Measurements from ENCODE around the gene OXSR1.
A peak's percentile ranks its signal among the peaks of the same experiment; 100 is the strongest.
"Not testable (repeated sequence)": the region's sequence is repeated elsewhere in the genome, so short reads cannot be mapped to it uniquely, and the experiment has no call there.

Gene OXSR1

DNA sequence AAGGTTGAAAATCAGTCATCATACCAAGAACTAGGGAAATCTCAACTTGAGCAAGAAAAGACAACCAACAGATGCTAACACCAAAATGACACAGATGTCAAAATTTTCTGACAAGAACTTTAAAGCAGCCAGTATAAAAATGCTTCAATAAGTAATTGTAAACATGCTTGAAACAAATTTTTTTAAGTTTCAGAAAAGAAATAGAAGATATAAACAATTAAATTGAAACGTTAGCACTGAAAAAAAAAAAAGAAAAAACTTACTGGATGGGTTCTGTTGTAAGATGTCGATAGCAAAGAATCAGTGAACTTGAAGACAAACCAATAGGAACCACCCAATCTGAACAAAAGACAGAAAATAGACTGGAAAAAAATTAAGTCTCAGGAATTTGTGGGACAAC is 18.8 kb upstream of the OXSR1 start:
- DNase-seq: no peak

DNA sequence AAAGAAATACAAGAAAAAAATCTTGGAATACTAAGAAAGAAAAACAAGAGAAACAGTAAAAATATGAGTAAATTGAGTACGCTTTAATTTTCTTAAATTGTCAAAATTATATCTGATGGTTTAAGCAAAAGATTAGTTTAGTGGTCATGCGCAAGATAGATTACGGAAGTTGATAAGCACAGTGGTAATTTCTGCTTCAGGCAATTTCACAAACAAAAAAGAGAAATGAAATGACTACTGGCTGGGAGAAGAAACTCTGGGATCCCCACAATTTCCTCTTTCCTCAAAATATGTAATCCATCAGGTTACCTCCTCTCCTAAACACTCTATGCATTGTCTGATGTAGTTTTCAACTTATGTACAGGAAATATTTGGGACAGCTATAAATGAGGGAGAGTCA is 17.9 kb upstream of the OXSR1 start:
- no peak for DNase-seq

- no peak for DNase-seq
Observed at GRCh38 chr3:38148311-38148882, 16.9 kb upstream of the OXSR1 start.

DNA sequence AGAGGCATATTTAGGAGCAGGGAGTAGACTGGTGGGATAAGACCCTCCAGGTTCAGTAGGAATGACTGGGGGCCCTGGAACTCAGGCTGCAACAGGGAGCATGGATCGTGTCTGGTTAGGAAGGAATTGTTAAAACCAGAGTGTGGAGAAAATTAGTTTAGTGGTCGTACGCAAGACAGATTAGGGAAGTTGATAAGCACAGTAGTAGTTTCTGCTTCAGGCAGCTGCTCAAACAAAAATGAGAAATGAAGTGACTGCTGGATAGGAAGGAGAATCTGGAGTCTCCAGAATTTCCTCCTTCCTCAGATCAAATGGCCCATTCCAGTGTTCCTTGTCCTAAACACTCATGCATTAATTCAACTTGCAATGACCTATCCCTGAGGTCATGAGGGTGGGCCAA is 15.6 kb upstream of the OXSR1 start:
- DNase-seq: no peak

DNA sequence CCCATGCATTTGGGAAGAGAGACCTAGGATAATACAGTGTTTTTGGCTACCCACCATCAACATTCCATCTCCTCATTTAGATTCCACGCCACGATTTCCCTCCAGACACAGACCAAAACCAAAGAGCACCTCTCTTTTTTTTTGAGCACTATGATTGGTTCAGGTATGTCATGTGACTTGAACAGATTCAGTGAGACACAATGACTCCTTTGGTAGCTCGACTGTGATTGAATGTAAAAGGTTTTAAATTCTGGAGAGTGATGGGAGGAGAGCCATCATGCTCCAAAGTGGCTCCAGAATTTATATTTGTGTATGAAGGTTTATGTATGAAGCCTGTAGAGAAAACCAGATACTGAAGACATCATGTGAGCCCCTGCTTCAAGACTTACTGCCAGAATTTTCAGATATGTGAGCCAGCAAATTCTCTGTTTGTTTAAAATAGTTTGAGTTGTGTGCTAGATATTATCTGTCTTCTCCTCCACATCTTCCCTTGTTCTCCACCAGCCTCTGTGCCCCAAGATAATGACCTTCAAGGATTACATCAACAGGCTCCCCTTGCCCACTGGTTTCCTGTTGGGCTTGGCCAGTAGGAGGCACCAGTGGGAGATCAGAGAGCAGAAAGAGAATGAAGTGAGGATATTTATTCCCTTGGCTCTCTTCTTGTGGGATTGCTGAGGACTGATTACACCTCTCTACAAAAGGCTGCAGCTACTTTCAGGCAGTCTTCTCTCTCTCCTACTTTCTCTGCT is 14.4 kb upstream of the OXSR1 start:
- DNase-seq: no peak

DNA sequence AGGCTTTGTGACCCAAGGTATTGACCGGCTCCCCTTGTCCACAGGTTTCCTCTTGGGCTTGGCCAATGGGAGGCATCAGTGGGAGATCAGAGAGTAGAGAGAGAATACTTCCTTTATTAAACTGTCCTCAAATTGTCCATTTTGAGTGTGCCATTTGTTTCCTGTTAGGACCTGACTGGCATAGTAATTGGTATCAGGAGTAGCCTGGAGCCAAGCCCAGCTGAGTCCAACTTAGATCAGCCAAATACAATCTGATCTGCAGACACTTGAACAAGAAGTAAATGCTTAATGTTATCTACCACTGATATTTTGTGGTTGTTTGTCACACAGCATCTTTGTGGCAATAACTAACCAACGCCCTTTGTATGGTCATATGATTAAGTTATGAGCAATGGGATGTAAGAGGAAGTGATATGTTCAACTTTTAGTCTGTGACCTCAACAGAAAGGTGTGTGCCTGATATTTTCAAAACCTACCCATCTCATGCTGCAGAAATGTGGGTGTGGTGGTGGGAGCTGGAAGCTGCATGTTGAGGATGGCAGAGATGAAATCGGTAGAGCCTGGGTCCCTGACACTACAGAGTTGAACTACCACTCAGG is 13.6 kb upstream of the OXSR1 start:
- DNase-seq: no peak

DNA sequence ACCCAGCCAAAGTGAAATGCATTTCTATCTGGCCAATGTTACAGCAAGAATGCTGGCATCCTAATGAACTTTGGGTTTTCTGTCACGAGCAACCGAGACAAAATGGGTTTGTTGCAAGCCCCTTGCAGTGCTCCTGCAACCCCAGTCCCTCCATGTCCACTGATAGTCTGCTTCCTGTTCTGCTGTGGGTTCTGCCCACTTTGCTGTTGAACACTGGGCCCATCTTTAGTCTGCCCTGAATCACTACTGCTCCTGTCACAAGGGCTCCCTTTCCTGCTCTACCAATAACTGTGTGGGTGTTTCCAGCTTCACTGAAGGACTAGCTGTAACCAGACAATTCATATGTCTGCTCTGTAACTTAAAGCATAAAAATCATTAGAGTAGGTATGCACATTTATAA is 12.7 kb upstream of the OXSR1 start:
- no peak for DNase-seq

GRCh38 chr3:38153221-38153620 is 12.1 kb upstream of the OXSR1 start:
- no peak for DNase-seq

DNA sequence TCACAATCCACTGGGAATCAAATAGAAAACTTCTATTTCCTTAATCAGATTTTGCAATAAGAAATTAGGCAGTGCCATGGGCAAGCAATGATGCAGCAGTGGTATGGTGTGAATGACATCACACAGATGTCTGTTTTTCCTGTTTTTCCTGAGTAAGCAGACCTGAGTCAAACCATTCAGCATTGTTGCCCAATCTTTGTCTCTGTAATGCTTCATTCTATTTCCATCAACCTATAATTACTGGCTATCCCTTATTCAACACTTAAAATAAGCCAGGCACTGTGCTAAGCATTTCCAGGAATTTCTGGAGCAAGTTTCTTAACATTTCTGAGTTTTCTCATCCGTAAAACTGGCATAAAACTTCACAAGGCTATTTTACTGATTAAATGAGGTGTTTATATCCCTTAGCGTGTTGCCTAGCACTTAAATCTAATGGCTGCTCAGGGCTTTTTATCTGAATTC is 11.3 kb upstream of the OXSR1 start:
- DNase-seq: peak; percentile 19

DNA sequence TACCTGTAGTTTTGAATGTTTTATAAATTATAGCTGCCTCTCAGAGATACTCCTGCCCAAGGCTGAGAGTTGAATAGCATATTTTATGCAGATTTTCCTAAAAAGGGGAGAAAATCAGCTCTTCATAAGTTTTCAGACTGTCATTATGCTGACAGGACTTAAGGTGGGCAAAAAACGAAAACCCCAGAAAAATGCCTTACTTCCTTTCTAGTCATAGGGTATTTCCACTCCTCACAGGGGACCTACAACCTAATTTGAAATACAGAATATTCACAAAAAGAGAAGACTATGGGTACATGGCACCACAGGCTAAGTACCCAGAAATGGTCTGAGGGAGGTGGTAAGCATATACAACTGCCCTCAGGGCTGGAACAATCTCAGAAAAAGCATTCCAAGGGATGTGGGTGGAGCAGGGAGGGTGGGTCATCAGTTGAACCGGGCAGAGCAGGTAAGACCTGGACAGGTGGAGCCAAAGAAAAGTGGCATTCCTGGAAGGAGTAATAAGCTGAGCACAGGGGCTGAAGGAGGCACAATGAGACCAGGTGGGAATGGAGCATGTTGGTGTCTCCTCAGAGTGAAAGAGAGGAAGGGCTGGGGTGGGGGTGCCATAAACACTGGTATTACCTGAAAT is 10.6 kb upstream of the OXSR1 start:
- DNase-seq: no peak

GRCh38 chr3:38155825-38156224 is 9.5 kb upstream of the OXSR1 start:
- no peak for DNase-seq

DNA sequence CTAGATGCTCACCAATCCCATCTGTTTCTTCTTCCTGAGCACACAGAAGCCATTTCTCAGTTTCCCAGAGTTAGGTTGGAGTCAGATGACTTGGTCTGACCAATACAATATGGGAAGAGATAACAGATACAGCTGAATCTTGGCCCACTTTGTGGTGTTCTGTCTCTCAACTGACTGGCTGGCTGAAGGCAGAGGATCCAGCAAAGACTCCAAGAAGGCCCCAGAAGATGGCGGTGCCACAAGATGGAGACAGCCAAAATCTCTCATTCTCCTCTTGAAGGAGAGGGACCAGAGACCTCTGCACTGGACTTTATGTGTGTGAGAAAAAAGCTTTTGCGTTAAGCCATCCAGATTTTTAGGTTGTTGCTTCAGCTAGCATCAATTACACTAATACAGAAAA is 8.2 kb upstream of the OXSR1 start:
- no peak for DNase-seq

DNA sequence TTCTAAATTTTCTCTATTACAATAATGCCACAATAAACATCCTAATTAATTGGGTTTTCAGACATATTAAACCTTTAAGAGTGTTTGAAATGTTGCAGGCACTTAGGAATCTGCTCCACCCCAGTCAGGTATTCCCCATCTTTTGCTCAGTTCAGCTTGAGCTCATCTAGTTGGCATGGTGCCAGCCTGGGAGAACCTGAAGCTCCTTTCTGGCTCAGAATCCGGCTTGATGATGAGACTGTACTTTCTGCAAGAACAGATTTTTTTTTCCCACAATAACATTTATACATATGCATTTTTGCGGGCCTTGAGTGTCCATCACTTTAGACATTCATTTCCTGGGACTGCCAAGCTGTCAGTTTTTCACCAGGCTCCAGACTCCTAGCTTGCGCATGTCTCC is 7.7 kb upstream of the OXSR1 start:
- peak; percentile 17 for DNase-seq

DNA sequence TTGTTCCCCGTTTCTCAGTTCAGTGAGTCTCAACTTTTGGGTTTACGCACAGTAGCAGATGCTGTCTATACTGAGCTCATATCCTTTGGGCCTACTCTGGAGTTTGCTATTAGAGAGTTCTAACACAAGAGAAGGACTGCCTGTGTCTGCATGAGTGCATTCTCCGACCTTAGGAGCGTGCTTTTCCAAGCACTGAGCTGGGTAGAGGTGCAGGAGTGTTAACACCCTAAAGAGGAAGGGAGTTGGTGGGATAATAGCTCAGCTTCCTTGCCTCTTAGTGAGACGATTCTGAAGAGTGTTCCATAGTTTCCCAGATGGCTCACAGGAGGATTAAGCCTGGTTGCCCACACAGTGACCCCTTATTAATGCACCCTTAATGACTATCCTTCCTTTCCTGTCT is 6.9 kb upstream of the OXSR1 start:
- no peak for DNase-seq

DNA sequence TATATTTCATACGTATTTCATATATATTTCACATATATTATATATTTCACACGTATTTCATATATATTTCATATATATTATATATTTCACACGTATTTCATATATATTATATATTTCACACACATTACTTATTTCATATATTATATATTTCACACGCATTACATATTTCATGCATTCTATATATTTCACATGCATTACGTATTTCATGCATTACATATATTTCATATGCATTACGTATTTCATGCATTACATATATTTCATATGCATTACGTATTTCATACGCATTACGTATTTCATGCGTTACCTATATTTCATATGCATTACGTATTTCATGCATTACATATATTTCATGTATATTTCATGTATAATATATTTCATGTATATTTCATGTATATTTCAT is 4.6 kb upstream of the OXSR1 start:
- not testable (repeated sequence) for DNase-seq

- peak; percentile 45 for DNase-seq
Observed at GRCh38 chr3:38163117-38163840, 2.1 kb upstream of the OXSR1 start.

GRCh38 chr3:38163841-38164642 is 1.3 kb upstream of the OXSR1 start:
- no peak for DNase-seq

DNA sequence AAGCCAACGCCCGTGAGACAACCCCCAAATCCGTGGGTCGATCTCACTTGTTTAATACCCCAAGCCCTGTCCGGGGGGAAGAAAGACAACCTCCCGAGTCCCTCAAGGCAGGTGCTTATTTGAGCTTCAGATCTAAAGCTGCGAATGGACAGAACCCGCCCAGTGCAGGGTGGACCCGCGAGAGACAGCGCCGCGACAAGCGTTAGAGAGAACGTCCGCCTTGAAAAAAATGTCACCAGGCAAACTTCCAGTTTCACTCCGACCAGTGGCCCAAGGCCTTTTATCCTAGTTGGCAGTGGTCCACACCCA is 740 bp upstream of the OXSR1 start:
- no peak for DNase-seq

DNA sequence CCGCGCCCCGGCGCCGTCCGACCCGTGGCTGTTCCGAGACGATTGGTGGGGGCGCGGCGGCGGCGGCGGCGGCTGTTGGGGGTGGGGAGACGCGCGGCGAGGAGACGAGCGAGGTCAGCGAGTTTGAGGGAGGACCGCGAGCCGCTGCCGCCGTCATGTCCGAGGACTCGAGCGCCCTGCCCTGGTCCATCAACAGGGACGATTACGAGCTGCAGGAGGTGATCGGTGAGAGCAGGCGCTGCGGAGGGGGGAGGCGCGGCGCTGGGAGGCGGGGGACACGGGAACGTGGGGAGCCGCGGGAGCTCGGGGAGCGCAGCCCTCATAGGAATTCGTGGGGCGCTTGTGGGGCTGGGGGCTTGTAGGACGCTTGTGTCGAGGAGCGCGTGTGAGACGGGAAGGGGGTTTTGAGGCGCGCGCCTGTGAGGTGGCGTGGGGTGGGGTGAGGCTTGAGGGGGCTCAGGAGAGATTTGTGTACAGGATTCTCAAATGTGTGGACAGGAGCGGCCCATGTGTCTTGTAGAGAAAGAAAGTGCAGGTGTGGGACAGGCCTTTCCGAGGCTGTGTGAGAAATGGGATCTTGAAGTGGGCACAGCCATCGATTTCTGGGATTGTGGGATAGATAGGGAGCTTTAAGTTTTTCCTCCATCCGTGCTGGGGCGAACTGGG is 518 bp downstream of the OXSR1 start:
- peak; percentile 58 for DNase-seq

GRCh38 chr3:38167591-38167990 is 2.3 kb downstream of the OXSR1 start:
- no peak for DNase-seq

GRCh38 chr3:38168151-38169026 is 3.1 kb downstream of the OXSR1 start:
- DNase-seq: no peak
